C4-2B (cell line): ENCODE measurements around the gene LRRFIP1.
"Not testable (repeated sequence)": the region's sequence is repeated elsewhere in the genome, so short reads cannot be mapped to it uniquely, and the experiment has no call there.

Experiments
- H3K27ac ChIP-seq: fragments of 450-650 bp; 2 replicates; pipeline ENCODE4 v1.5.1; 2017
- CTCF ChIP-seq: fragments of 450-650 bp; conservative IDR thresholded peaks from 2 replicates; pipeline ENCODE4 v1.5.1; 2017; ENCODE audit warnings: mild to moderate bottlenecking
- ZFX ChIP-seq: fragments of 450-650 bp; IDR thresholded peaks from 2 replicates; pipeline ENCODE4 v1.6.1; 2017

The LRRFIP1 gene

GRCh38 chr2:237601453-237602116 lies 25.8 kb upstream of the LRRFIP1 start:
- no peak overlapping the region for H3K27ac ChIP-seq
- no peak for TF ChIP-seq CTCF
- no peak for TF ChIP-seq ZFX

- TF ChIP-seq ZFX = no peak
- TF ChIP-seq CTCF = no peak
- H3K27ac ChIP-seq = no peak overlapping the region
These were observed 25.0 kb upstream of the LRRFIP1 start for GRCh38 chr2:237602409-237602808.

GRCh38 chr2:237603049-237603717 lies 24.2 kb upstream of the LRRFIP1 start:
- H3K27ac ChIP-seq = no peak overlapping the region
- no peak for TF ChIP-seq ZFX
- TF ChIP-seq CTCF = no peak

- TF ChIP-seq CTCF (no peak), ZFX (no peak)
- H3K27ac ChIP-seq = no peak overlapping the region
These were observed 23.5 kb upstream of the LRRFIP1 start for GRCh38 chr2:237603718-237604362.

GRCh38 chr2:237604391-237604790 lies 23.0 kb upstream of the LRRFIP1 start:
- no peak overlapping the region for H3K27ac ChIP-seq
- no peak for TF ChIP-seq ZFX
- no peak for TF ChIP-seq CTCF

- TF ChIP-seq ZFX = no peak
- TF ChIP-seq CTCF = peak; percentile 48; the same call in 1 of the 2 replicates
- no peak overlapping the region for H3K27ac ChIP-seq
These were observed 22.4 kb upstream of the LRRFIP1 start for GRCh38 chr2:237604960-237605359.

- not testable (repeated sequence) for H3K27ac ChIP-seq
These were observed 20.9 kb upstream of the LRRFIP1 start for GRCh38 chr2:237606522-237606921.
